ENCODE results near the gene S100A14.
A peak's percentile ranks its signal among the peaks of the same experiment; 100 is the strongest.
"Not testable (repeated sequence)": the region's sequence is repeated elsewhere in the genome, so short reads cannot be mapped to it uniquely, and the experiment has no call there.

Gene S100A14

GRCh38 chr1:153585006-153585405, 31.1 kb downstream of the S100A14 start:
- peaks cover 3 to 4% of the 10 kb centered on the region in 2 donors for H3K4me1 ChIP-seq (ENCODE audit: control insufficient read depth in 2 of 2, insufficient read depth in 1 of 2, low read depth in 1 of 2, low read length in 2 of 2)
- no peak overlapping the region for H3K4me3 ChIP-seq (ENCODE audit: low read length in 2 of 2)
- no peak overlapping the region for H2BK12ac ChIP-seq (ENCODE audit: low read length)
- H4K8ac ChIP-seq (ENCODE audit: low read depth, low read length): no peak overlapping the region
- no peak overlapping the region for H3K4me2 ChIP-seq (ENCODE audit: insufficient read depth, low read length, poor library complexity, severe bottlenecking)
- no peak overlapping the region for H2AK5ac ChIP-seq (ENCODE audit: low read depth, low read length)
- no peak overlapping the region for H2BK5ac ChIP-seq (ENCODE audit: low read length)
- no peak overlapping the region for H3K14ac ChIP-seq (ENCODE audit: low read length)
- no peak overlapping the region for H3K18ac ChIP-seq (ENCODE audit: low read length)
- no peaks in the 10 kb centered on the region for H3K27me3 ChIP-seq (ENCODE audit: control insufficient read depth in 3 of 3, insufficient read depth in 3 of 3, low read depth in 1 of 3, low read length in 3 of 3)
- no peak overlapping the region for H3K9ac ChIP-seq (ENCODE audit: low read depth, low read length, poor library complexity)
- no peak overlapping the region for H2BK120ac ChIP-seq (ENCODE audit: low read depth, low read length)
- DNase-seq (ENCODE audit: low spot score): no peak
- no peak overlapping the region for H2BK15ac ChIP-seq (ENCODE audit: low read length)
- H3K4ac ChIP-seq (ENCODE audit: low read length): no peak overlapping the region
- no peak overlapping the region for H2AFZ ChIP-seq (ENCODE audit: low read length)
- H4K91ac ChIP-seq (ENCODE audit: low read depth, low read length, poor library complexity): no peak overlapping the region
- no peaks in the 10 kb centered on the region for H3K9me3 ChIP-seq (replicated peaks in 1 of 2; ENCODE audit: control insufficient read depth in 2 of 2, insufficient read depth in 1 of 2, low read depth in 1 of 2, low read length in 2 of 2)
- no peak overlapping the region for H3K27ac ChIP-seq (replicated peaks; ENCODE audit: low read length)
- no peak overlapping the region for H3K23ac ChIP-seq (ENCODE audit: low read depth, low read length, poor library complexity)
- no peaks in the 10 kb centered on the region for H3K79me1 ChIP-seq (ENCODE audit: low read depth, low read length)
- no CpG with 5 or more reads among the region's 1 CpG for WGBS, 2 donors (ENCODE audit: extremely low coverage in 2 of 2, insufficient read length in 2 of 2, insufficient replicate concordance in 1 of 2)
- H3K36me3 ChIP-seq (replicated peaks in 1 of 2; ENCODE audit: control insufficient read depth in 2 of 2, insufficient read depth in 2 of 2, low read length in 2 of 2): no peaks in the 10 kb centered on the region

GRCh38 chr1:153583976-153584375, 32.1 kb downstream of the S100A14 start:
- Histone ChIP-seq H3K4ac (ENCODE audit: low read length) (no peak overlapping the region), H3K27me3 (ENCODE audit: control insufficient read depth in 3 of 3, insufficient read depth in 3 of 3, low read depth in 1 of 3, low read length in 3 of 3) (no peaks in the 10 kb centered on the region), H2BK15ac (ENCODE audit: low read length) (no peak overlapping the region), H3K27ac (replicated peaks; ENCODE audit: low read length) (no peak overlapping the region), H3K23ac (ENCODE audit: low read depth, low read length, poor library complexity) (no peak overlapping the region), H3K18ac (ENCODE audit: low read length) (no peak overlapping the region), H2AK5ac (ENCODE audit: low read depth, low read length) (no peak overlapping the region), H3K4me2 (ENCODE audit: insufficient read depth, low read length, poor library complexity, severe bottlenecking) (no peak overlapping the region), H2AFZ (ENCODE audit: low read length) (peak overlapping the region; percentile 23), H2BK12ac (ENCODE audit: low read length) (no peak overlapping the region), H3K36me3 (replicated peaks in 1 of 2; ENCODE audit: control insufficient read depth in 2 of 2, insufficient read depth in 2 of 2, low read length in 2 of 2) (no peaks in the 10 kb centered on the region), H2BK120ac (ENCODE audit: low read depth, low read length) (no peak overlapping the region), H3K79me1 (ENCODE audit: low read depth, low read length) (no peaks in the 10 kb centered on the region), H3K9ac (ENCODE audit: low read depth, low read length, poor library complexity) (no peak overlapping the region), H3K9me3 (replicated peaks in 1 of 2; ENCODE audit: control insufficient read depth in 2 of 2, insufficient read depth in 1 of 2, low read depth in 1 of 2, low read length in 2 of 2) (no peaks in the 10 kb centered on the region), H3K14ac (ENCODE audit: low read length) (no peak overlapping the region), H4K91ac (ENCODE audit: low read depth, low read length, poor library complexity) (no peak overlapping the region), H3K4me1 (ENCODE audit: control insufficient read depth in 2 of 2, insufficient read depth in 1 of 2, low read depth in 1 of 2, low read length in 2 of 2) (peaks cover 5 to 7% of the 10 kb centered on the region in 2 donors), H2BK5ac (ENCODE audit: low read length) (no peak overlapping the region), H3K4me3 (ENCODE audit: low read length in 2 of 2) (no peak overlapping the region), H4K8ac (ENCODE audit: low read depth, low read length) (no peak overlapping the region)
- no peak for DNase-seq (ENCODE audit: low spot score)
- no CpG with 5 or more reads among the region's 2 CpGs for WGBS, 2 donors (ENCODE audit: extremely low coverage in 2 of 2, insufficient read length in 2 of 2, insufficient replicate concordance in 1 of 2)

GRCh38 chr1:153583514-153583913, 32.6 kb downstream of the S100A14 start:
- H3K4ac ChIP-seq (ENCODE audit: low read length); H2BK120ac ChIP-seq (ENCODE audit: low read depth, low read length); H2AK5ac ChIP-seq (ENCODE audit: low read depth, low read length); H3K27ac ChIP-seq (replicated peaks; ENCODE audit: low read length); DNase-seq (ENCODE audit: low spot score); H3K18ac ChIP-seq (ENCODE audit: low read length); H3K9me3 ChIP-seq (replicated peaks in 1 of 2; ENCODE audit: control insufficient read depth in 2 of 2, insufficient read depth in 1 of 2, low read depth in 1 of 2, low read length in 2 of 2); H3K23ac ChIP-seq (ENCODE audit: low read depth, low read length, poor library complexity); H2BK12ac ChIP-seq (ENCODE audit: low read length); H4K91ac ChIP-seq (ENCODE audit: low read depth, low read length, poor library complexity); H2BK15ac ChIP-seq (ENCODE audit: low read length); H3K36me3 ChIP-seq (replicated peaks in 1 of 2; ENCODE audit: control insufficient read depth in 2 of 2, insufficient read depth in 2 of 2, low read length in 2 of 2); H3K4me3 ChIP-seq (ENCODE audit: low read length in 2 of 2); H3K9ac ChIP-seq (ENCODE audit: low read depth, low read length, poor library complexity); H2BK5ac ChIP-seq (ENCODE audit: low read length); H3K4me2 ChIP-seq (ENCODE audit: insufficient read depth, low read length, poor library complexity, severe bottlenecking); H3K14ac ChIP-seq (ENCODE audit: low read length); H4K8ac ChIP-seq (ENCODE audit: low read depth, low read length); H3K79me1 ChIP-seq (ENCODE audit: low read depth, low read length); H2AFZ ChIP-seq (ENCODE audit: low read length); H3K27me3 ChIP-seq (ENCODE audit: control insufficient read depth in 3 of 3, insufficient read depth in 3 of 3, low read depth in 1 of 3, low read length in 3 of 3): not testable (repeated sequence)
- H3K4me1 ChIP-seq (ENCODE audit: control insufficient read depth in 2 of 2, insufficient read depth in 1 of 2, low read depth in 1 of 2, low read length in 2 of 2): peaks cover 8 to 11% of the 10 kb centered on the region in 2 donors
- no CpG with 5 or more reads among the region's 3 CpGs for WGBS, 2 donors (ENCODE audit: extremely low coverage in 2 of 2, insufficient read length in 2 of 2, insufficient replicate concordance in 1 of 2)

GRCh38 chr1:153582836-153583235, 33.3 kb downstream of the S100A14 start:
- peaks cover 10 to 17% of the 10 kb centered on the region in 2 donors for H3K4me1 ChIP-seq (ENCODE audit: control insufficient read depth in 2 of 2, insufficient read depth in 1 of 2, low read depth in 1 of 2, low read length in 2 of 2)
- not testable (repeated sequence) for H2BK15ac ChIP-seq (ENCODE audit: low read length); H4K91ac ChIP-seq (ENCODE audit: low read depth, low read length, poor library complexity); DNase-seq (ENCODE audit: low spot score); H3K79me1 ChIP-seq (ENCODE audit: low read depth, low read length); H3K4ac ChIP-seq (ENCODE audit: low read length); H3K23ac ChIP-seq (ENCODE audit: low read depth, low read length, poor library complexity); H3K18ac ChIP-seq (ENCODE audit: low read length); H2AK5ac ChIP-seq (ENCODE audit: low read depth, low read length); H3K36me3 ChIP-seq (replicated peaks in 1 of 2; ENCODE audit: control insufficient read depth in 2 of 2, insufficient read depth in 2 of 2, low read length in 2 of 2); H3K4me3 ChIP-seq (ENCODE audit: low read length in 2 of 2); H3K4me2 ChIP-seq (ENCODE audit: insufficient read depth, low read length, poor library complexity, severe bottlenecking); H3K14ac ChIP-seq (ENCODE audit: low read length); H3K9ac ChIP-seq (ENCODE audit: low read depth, low read length, poor library complexity); H2BK120ac ChIP-seq (ENCODE audit: low read depth, low read length); H2AFZ ChIP-seq (ENCODE audit: low read length); H4K8ac ChIP-seq (ENCODE audit: low read depth, low read length); H3K27ac ChIP-seq (replicated peaks; ENCODE audit: low read length); H3K9me3 ChIP-seq (replicated peaks in 1 of 2; ENCODE audit: control insufficient read depth in 2 of 2, insufficient read depth in 1 of 2, low read depth in 1 of 2, low read length in 2 of 2); H2BK12ac ChIP-seq (ENCODE audit: low read length); H3K27me3 ChIP-seq (ENCODE audit: control insufficient read depth in 3 of 3, insufficient read depth in 3 of 3, low read depth in 1 of 3, low read length in 3 of 3); H2BK5ac ChIP-seq (ENCODE audit: low read length)
- WGBS, 2 donors (ENCODE audit: extremely low coverage in 2 of 2, insufficient read length in 2 of 2, insufficient replicate concordance in 1 of 2): no CpG with 5 or more reads among the region's 34 CpGs
